IPS DF 6.9 (cell line): ENCODE data around the gene P2RX1.

Source experiments
- DNase-seq: peaks from one replicate; pipeline ENCODE4 v3.0.0-alpha.2; 2013; ENCODE audit warnings: low read depth, low spot score
- H3K27ac ChIP-seq: one replicate; pipeline ENCODE4 v1.5.1; 2013; ENCODE audit warnings: low read length, control low read depth
- H3K27me3 ChIP-seq: 2 replicates; pipeline ENCODE4 v1.6.1; 2013; ENCODE audit warnings: mild to moderate bottlenecking, low read length; ENCODE audit not compliant: control insufficient read depth, insufficient read depth
- H3K36me3 ChIP-seq: 2 replicates; pipeline ENCODE4 v1.6.1; 2013; ENCODE audit warnings: low read length; ENCODE audit not compliant: control insufficient read depth, insufficient read depth
- H3K4me1 ChIP-seq: 2 replicates; pipeline ENCODE4 v1.6.1; 2013; ENCODE audit warnings: low read length; ENCODE audit not compliant: control insufficient read depth, insufficient read depth
- H3K4me3 ChIP-seq: 2 replicates; pipeline ENCODE4 v1.5.1; 2013; ENCODE audit warnings: mild to moderate bottlenecking, low read length
- H3K9me3 ChIP-seq: 2 replicates; pipeline ENCODE4 v1.6.1; 2013; ENCODE audit warnings: low read length, inconsistent platforms; ENCODE audit not compliant: control insufficient read depth, insufficient read depth
- WGBS: extraction: QIAGEN DNeasy Blood & Tissue Kit; methylation state at CpG from one replicate; pipeline ENCODE4 v1.1.7; 2013; ENCODE audit warnings: mixed read lengths, missing lambda C conversion rate; ENCODE audit not compliant: insufficient read length, insufficient coverage; 5-methylcytosine and 5-hydroxymethylcytosine counted together

The P2RX1 gene

DNA sequence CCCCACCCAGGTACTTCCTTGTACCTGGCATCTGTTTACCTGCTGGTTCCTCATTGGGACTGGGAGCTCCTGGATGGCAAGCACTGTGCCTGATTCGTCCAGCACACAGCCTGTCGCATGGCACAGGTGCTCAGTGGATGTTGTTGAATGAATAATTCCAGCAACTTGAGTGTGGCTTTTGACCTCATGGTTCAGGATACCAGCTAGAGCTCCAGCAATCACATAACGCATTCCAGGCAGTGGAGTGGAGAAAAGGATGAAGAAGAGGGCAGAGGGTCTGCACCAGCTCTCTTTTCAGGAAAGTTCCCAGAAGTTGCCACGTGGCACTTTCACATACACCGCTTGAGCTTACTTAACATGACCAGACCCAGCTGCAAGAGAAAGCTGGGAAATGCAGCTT lies 22.1 kb downstream of the P2RX1 start:
- H3K4me1 ChIP-seq: peaks cover 13% of the 10 kb centered on the region
- no peak for DNase-seq
- H3K27ac ChIP-seq: no peak overlapping the region
- no peaks in the 10 kb centered on the region for H3K9me3 ChIP-seq
- H3K27me3 ChIP-seq: no peaks in the 10 kb centered on the region
- no CpG with 5 or more reads among the region's 5 CpGs for WGBS
- no peaks in the 10 kb centered on the region for H3K36me3 ChIP-seq
- no peak overlapping the region for H3K4me3 ChIP-seq

DNA sequence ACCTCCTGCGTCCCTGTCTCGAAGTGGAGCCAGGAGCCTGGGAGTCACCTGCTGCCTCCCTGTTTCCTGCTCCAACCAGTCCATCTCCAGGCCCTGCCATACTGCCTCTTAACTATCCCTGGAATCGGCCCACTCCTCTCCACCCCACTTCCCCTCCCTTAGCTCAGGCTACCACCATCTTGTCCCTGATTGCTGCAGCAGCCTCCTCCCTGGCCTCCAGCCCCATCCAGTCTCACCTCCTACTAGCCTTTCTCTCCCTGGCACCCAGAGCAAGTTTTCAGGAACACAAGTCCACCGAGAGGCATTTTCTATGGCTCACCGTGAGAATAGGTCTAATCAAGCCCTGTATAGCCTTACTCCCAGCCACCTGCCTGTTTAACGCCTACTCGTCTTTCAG lies 22.5 kb downstream of the P2RX1 start:
- Histone ChIP-seq H3K9me3 (no peaks in the 10 kb centered on the region), H3K4me3 (peak overlapping the region; percentile 65; the same call in 1 of the 2 replicates), H3K36me3 (no peaks in the 10 kb centered on the region), H3K27ac (no peak overlapping the region), H3K4me1 (peaks cover 15% of the 10 kb centered on the region), H3K27me3 (no peaks in the 10 kb centered on the region)
- no peak for DNase-seq
- WGBS: no CpG with 5 or more reads among the region's 7 CpGs

DNA sequence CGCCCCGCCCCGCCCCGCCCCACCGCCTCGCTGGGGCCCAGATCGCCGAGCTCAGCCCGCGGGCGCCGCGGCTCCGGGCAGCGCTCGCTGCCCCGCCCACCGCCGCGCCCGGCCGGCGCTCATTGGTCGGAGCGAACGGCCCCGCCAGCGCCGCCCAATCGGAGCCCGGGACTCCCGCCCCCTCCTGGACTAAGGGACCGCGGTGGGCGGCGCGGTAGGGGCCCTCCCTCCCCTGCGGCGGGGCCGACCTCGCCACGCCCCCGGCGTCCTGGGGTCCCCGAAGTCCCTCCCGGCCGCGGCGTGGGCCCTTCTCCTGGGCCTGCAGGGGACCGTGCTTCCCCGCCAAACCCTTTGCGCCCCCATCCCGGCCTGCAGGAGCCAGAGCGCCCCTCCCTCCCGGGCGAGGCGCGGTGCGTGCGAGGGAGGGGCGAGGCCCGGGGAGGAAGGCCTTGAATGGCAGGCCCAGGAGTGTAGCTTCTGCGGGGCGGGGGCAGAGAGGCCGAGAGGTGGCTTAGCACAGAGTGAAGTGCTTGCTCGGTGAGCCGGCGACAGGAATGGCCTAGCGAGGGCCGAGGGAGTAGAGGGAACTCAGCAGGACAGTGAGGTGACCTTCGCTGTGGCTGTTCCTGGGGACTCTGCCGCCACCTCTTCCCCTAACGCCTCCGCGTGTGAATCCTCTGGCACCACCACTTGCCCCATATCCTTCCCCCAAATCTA lies 23.1 kb downstream of the P2RX1 start, which contains the start of gene CAMKK1:
Gene CAMKK1 (minus strand): TSS at position 51 of the 717 bp plus-strand sequence. CDS start 7,366 bp downstream, outside the sequence.
- Histone ChIP-seq H3K27ac (no peak within 1 kb of the TSS), H3K36me3 (no peaks in the 10 kb centered on the region), H3K9me3 (no peaks in the 10 kb centered on the region), H3K4me1 (peaks cover 16% of the 10 kb centered on the region), H3K27me3 (no peaks in the 10 kb centered on the region), H3K4me3 (peak within 1 kb of the TSS; percentile 65; the same call in 1 of the 2 replicates)
- peak; percentile 43 for DNase-seq
- no CpG with 5 or more reads among the region's 75 CpGs for WGBS

GRCh38 chr17:3892095-3892998 lies 23.9 kb downstream of the P2RX1 start:
- H3K9me3 ChIP-seq: no peaks in the 10 kb centered on the region
- DNase-seq: no peak
- H3K4me1 ChIP-seq: peaks cover 16% of the 10 kb centered on the region
- peak overlapping the region; percentile 65; the same call in 1 of the 2 replicates for H3K4me3 ChIP-seq
- H3K27me3 ChIP-seq: no peaks in the 10 kb centered on the region
- H3K36me3 ChIP-seq: no peaks in the 10 kb centered on the region
- H3K27ac ChIP-seq: no peak overlapping the region
- no CpG with 5 or more reads among the region's 96 CpGs for WGBS

DNA sequence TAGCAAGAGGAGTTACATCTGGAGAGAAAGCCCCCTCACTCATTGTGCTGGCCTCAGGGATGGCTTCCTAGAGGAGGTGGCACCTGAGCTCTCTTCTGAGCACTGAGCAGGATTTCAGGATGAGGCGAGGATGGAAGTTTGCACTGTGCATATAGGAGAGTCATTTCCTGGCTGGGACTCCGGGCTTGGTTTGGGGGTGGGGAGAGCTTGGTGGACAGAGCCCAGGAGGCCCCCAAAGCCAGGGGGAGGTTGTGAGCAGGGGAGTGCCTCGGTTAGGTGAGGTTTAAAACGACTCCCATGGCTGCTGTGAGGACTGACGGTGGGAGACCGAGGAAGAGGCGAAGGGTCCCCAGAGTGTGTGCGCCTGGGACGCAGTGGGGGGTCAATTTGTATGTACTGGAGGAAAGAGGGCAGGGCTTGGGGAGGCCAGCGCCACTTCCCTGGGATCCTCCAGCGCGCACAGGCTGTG lies 24.6 kb downstream of the P2RX1 start:
- no peaks in the 10 kb centered on the region for H3K27me3 ChIP-seq
- WGBS: no CpG with 5 or more reads among the region's 12 CpGs
- peaks cover 16% of the 10 kb centered on the region for H3K4me1 ChIP-seq
- H3K36me3 ChIP-seq: no peaks in the 10 kb centered on the region
- peak overlapping the region; percentile 65; the same call in 1 of the 2 replicates for H3K4me3 ChIP-seq
- DNase-seq: no peak
- no peak overlapping the region for H3K27ac ChIP-seq
- no peaks in the 10 kb centered on the region for H3K9me3 ChIP-seq

GRCh38 chr17:3890878-3891219 lies 25.4 kb downstream of the P2RX1 start:
- H3K36me3 ChIP-seq: no peaks in the 10 kb centered on the region
- no peaks in the 10 kb centered on the region for H3K27me3 ChIP-seq
- no peak for DNase-seq
- no CpG with 5 or more reads among the region's 4 CpGs for WGBS
- peaks cover 16% of the 10 kb centered on the region for H3K4me1 ChIP-seq
- H3K27ac ChIP-seq: no peak overlapping the region
- no peak overlapping the region for H3K4me3 ChIP-seq
- no peaks in the 10 kb centered on the region for H3K9me3 ChIP-seq

- no peaks in the 10 kb centered on the region for H3K9me3 ChIP-seq
- no peak overlapping the region for H3K27ac ChIP-seq
- H3K27me3 ChIP-seq: no peaks in the 10 kb centered on the region
Observed at GRCh38 chr17:3890082-3890877, 26.0 kb downstream of the P2RX1 start.

GRCh38 chr17:3889325-3890012 lies 26.8 kb downstream of the P2RX1 start:
- Histone ChIP-seq H3K27me3 (no peaks in the 10 kb centered on the region), H3K4me3 (no peak overlapping the region), H3K9me3 (no peaks in the 10 kb centered on the region), H3K4me1 (peaks cover 16% of the 10 kb centered on the region), H3K36me3 (no peaks in the 10 kb centered on the region; the same call in 1 of the 2 replicates), H3K27ac (no peak overlapping the region)
- DNase-seq: no peak
- whole genome bisulfite sequencing: no CpG with 5 or more reads among the region's 17 CpGs

More at GRCh38 chr17:3890082-3890877, 26.0 kb downstream of the P2RX1 start:
- DNase-seq: no peak
- no peak overlapping the region for H3K4me3 ChIP-seq
- no CpG with 5 or more reads among the region's 22 CpGs for WGBS
- no peaks in the 10 kb centered on the region for H3K36me3 ChIP-seq
- peaks cover 16% of the 10 kb centered on the region for H3K4me1 ChIP-seq

DNA sequence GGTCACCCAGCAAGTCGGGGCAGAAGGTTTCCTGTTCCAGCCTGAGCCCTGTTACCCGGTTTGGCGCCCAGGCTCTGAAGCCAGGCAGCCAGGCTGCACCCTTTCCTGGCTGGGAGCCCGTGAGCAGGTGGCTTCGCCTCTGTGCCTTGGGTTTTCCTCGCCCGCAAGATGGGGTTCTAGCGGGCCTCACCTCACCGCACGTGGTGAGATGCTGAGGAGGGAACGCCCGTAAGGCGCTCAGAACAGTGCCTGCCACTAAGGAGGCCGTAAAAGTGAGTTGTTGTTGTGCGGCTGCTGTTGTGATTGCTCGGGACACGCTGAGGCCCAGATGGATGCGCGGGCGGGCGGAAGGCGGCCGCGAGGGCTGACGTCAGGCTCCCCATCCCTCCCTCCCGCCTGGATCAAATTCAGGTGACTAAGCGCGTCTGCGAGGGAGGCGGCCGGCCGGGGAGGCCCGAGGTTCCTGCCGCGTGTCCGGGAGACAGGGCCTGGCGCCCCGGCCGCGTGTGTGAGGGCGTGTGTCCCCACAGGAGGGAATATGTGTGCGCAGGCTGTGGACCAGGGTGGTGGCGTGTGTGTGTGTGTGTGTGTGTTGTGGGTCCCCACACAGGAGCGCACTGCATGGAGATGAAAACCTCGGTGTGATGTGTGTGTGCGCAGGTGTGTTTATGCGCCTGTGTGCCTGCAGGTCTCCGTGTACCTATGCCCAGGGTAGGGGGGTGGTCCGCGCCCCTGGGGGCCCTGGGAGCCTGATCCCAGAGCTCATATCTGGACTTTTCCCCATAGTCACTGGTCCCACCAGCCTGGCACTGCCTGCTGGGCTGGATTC lies 27.7 kb downstream of the P2RX1 start:
- no peak overlapping the region for H3K4me3 ChIP-seq
- H3K9me3 ChIP-seq: no peaks in the 10 kb centered on the region
- H3K27me3 ChIP-seq: no peaks in the 10 kb centered on the region
- H3K36me3 ChIP-seq: peaks cover 4% of the 10 kb centered on the region; the same call in 1 of the 2 replicates
- H3K4me1 ChIP-seq: peaks cover 14% of the 10 kb centered on the region
- no peak for DNase-seq
- no peak overlapping the region for H3K27ac ChIP-seq
- WGBS: no CpG with 5 or more reads among the region's 50 CpGs
